ENCODE data around the gene SASH3. TPM values are rescaled to one million over a fixed set of nuclear protein-coding genes. Genes with fewer than 3 reads are reported as not detected.

Gene SASH3
- total RNA-seq, 2 donors from 2014 or later, result 2.1 to 8.3 TPM

- TF ChIP-seq CTCF (IDR thresholded peaks at IDR 0.05), result no peak
- Histone ChIP-seq H3K27ac (peak overlapping the region; percentile 40 to 42), H3K27me3 (no peaks in the 10 kb centered on the region), H3K9me3 (no peaks in the 10 kb centered on the region), H3K4me3 (no peak overlapping the region), H3K4me1 (no peaks in the 10 kb centered on the region), H3K36me3 (no peaks in the 10 kb centered on the region)
- DNase-seq (ENCODE audit: low spot score), result no peak
Measured at GRCh38 chrX:129777218-129778030, 2.3 kb upstream of the SASH3 start.

- H3K36me3 ChIP-seq, result no peaks in the 10 kb centered on the region
- H3K4me1 ChIP-seq, result no peaks in the 10 kb centered on the region
- H3K9me3 ChIP-seq, result no peaks in the 10 kb centered on the region
- H3K27me3 ChIP-seq, result no peaks in the 10 kb centered on the region
- TF ChIP-seq CTCF (IDR thresholded peaks at IDR 0.05), result no peak
- H3K27ac ChIP-seq, result no peak overlapping the region
- no peak overlapping the region for H3K4me3 ChIP-seq
- DNase-seq (ENCODE audit: low spot score), result no peak
Measured at GRCh38 chrX:129779086-129779672, 570 bp upstream of the SASH3 start.

- no peaks in the 10 kb centered on the region for H3K4me1 ChIP-seq
- H3K9me3 ChIP-seq, result no peaks in the 10 kb centered on the region
- no peak for DNase-seq (ENCODE audit: low spot score)
- H3K27ac ChIP-seq, result no peak overlapping the region
- H3K4me3 ChIP-seq, result peak overlapping the region in 1 of 2 donors; percentile 6
- no peaks in the 10 kb centered on the region for H3K27me3 ChIP-seq
- no peak for TF ChIP-seq CTCF (IDR thresholded peaks at IDR 0.05)
- H3K36me3 ChIP-seq, result no peaks in the 10 kb centered on the region
Measured at GRCh38 chrX:129780441-129781105, 824 bp downstream of the SASH3 start.

- H3K9me3 ChIP-seq, result no peaks in the 10 kb centered on the region
- no peak overlapping the region for H3K27ac ChIP-seq
- H3K4me3 ChIP-seq, result peak overlapping the region in 1 of 2 donors; percentile 6
- H3K36me3 ChIP-seq, result no peaks in the 10 kb centered on the region
- no peak for TF ChIP-seq CTCF (IDR thresholded peaks at IDR 0.05)
- DNase-seq (ENCODE audit: low spot score), result no peak
- H3K27me3 ChIP-seq, result no peaks in the 10 kb centered on the region
- no peaks in the 10 kb centered on the region for H3K4me1 ChIP-seq
Measured at GRCh38 chrX:129781134-129781672, 1.5 kb downstream of the SASH3 start.

- no peaks in the 10 kb centered on the region for H3K36me3 ChIP-seq
- no peak for TF ChIP-seq CTCF (IDR thresholded peaks at IDR 0.05)
- no peaks in the 10 kb centered on the region for H3K27me3 ChIP-seq
- no peaks in the 10 kb centered on the region for H3K4me1 ChIP-seq
- H3K4me3 ChIP-seq, result no peak overlapping the region
- DNase-seq (ENCODE audit: low spot score), result no peak
- H3K9me3 ChIP-seq, result no peaks in the 10 kb centered on the region
- no peak overlapping the region for H3K27ac ChIP-seq
Measured at GRCh38 chrX:129781680-129782495, 2.1 kb downstream of the SASH3 start.

All from right atrium auricular region (tissue), 2 donors.